ENCODE data around the gene EIF4E3. TPM values are rescaled to one million over a fixed set of nuclear protein-coding genes. Genes with fewer than 3 reads are reported as not detected.

Gene EIF4E3
- total and polyA plus RNA-seq, 2 donors (not counting 1 experiment from before 2014, with no cell fraction given) = 1.8 to 12.8 TPM

- no peaks in the 10 kb centered on the region for H4K20me1 ChIP-seq (ENCODE audit: control insufficient read depth, extremely low read depth, insufficient read depth, low read length)
- no peak overlapping the region for H3K27ac ChIP-seq (ENCODE audit: insufficient read depth, low read length)
- no peaks in the 10 kb centered on the region for H3K36me3 ChIP-seq (ENCODE audit: control insufficient read depth, insufficient read depth, low read length)
- peak; percentile 51 to 72 for DNase-seq (ENCODE audit: low read depth in 2 of 2)
- no peaks in the 10 kb centered on the region for H3K27me3 ChIP-seq (ENCODE audit: control insufficient read depth, insufficient read depth, low read length)
- H3K4me2 ChIP-seq (ENCODE audit: extremely low read depth, insufficient read depth, low read length) = no peak overlapping the region
- H3K9me3 ChIP-seq (ENCODE audit: control insufficient read depth, insufficient read depth, low read depth, low read length) = no peaks in the 10 kb centered on the region
- H3K9ac ChIP-seq (ENCODE audit: insufficient read depth, low read length) = no peak overlapping the region
- no peaks in the 10 kb centered on the region for H3K4me1 ChIP-seq (ENCODE audit: control insufficient read depth, extremely low read depth, insufficient read depth, low read length)
- no peaks in the 10 kb centered on the region for H3K79me2 ChIP-seq (ENCODE audit: control insufficient read depth, insufficient read depth, low read length)
- TF ChIP-seq EZH2 (IDR thresholded peaks at IDR 0.05; ENCODE audit: low read length, missing control alignments) (no peak), CTCF (conservative IDR thresholded peaks at IDR 0.05 in 1 of 2, IDR thresholded peaks at IDR 0.05 in 1 of 2; ENCODE audit: low read depth in 1 of 2, low read length in 2 of 2) (peak; percentile 50 to 60)
- H3K4me3 ChIP-seq (replicated peaks in 1 of 4; ENCODE audit: control extremely low read depth in 1 of 4, insufficient read depth in 1 of 4, low read depth in 3 of 4, low read length in 4 of 4) = no peak overlapping the region
- no peak overlapping the region for H2AFZ ChIP-seq (ENCODE audit: low read length)
These were observed 14.2 kb downstream of the EIF4E3 start for GRCh38 chr3:71710906-71711494.

GRCh38 chr3:71709908-71710511 lies 15.2 kb downstream of the EIF4E3 start:
- TF ChIP-seq CTCF (conservative IDR thresholded peaks at IDR 0.05 in 1 of 2, IDR thresholded peaks at IDR 0.05 in 1 of 2; ENCODE audit: low read depth in 1 of 2, low read length in 2 of 2) (no peak), EZH2 (IDR thresholded peaks at IDR 0.05; ENCODE audit: low read length, missing control alignments) (no peak)
- Histone ChIP-seq H3K4me3 (replicated peaks in 1 of 4; ENCODE audit: control extremely low read depth in 1 of 4, insufficient read depth in 1 of 4, low read depth in 3 of 4, low read length in 4 of 4) (no peak overlapping the region), H2AFZ (ENCODE audit: low read length) (no peak overlapping the region), H3K4me2 (ENCODE audit: extremely low read depth, insufficient read depth, low read length) (no peak overlapping the region), H3K9ac (ENCODE audit: insufficient read depth, low read length) (no peak overlapping the region), H3K4me1 (ENCODE audit: control insufficient read depth, extremely low read depth, insufficient read depth, low read length) (no peaks in the 10 kb centered on the region), H3K79me2 (ENCODE audit: control insufficient read depth, insufficient read depth, low read length) (no peaks in the 10 kb centered on the region), H3K36me3 (ENCODE audit: control insufficient read depth, insufficient read depth, low read length) (no peaks in the 10 kb centered on the region), H3K9me3 (ENCODE audit: control insufficient read depth, insufficient read depth, low read depth, low read length) (no peaks in the 10 kb centered on the region), H3K27ac (ENCODE audit: insufficient read depth, low read length) (no peak overlapping the region), H4K20me1 (ENCODE audit: control insufficient read depth, extremely low read depth, insufficient read depth, low read length) (no peaks in the 10 kb centered on the region), H3K27me3 (ENCODE audit: control insufficient read depth, insufficient read depth, low read length) (no peaks in the 10 kb centered on the region)
- no peak for DNase-seq (ENCODE audit: low read depth in 2 of 2)

- no peak overlapping the region for H2AFZ ChIP-seq (ENCODE audit: low read length)
- H3K4me1 ChIP-seq (ENCODE audit: control insufficient read depth, extremely low read depth, insufficient read depth, low read length) = no peaks in the 10 kb centered on the region
- H3K27ac ChIP-seq (ENCODE audit: insufficient read depth, low read length) = no peak overlapping the region
- no peak overlapping the region for H3K4me2 ChIP-seq (ENCODE audit: extremely low read depth, insufficient read depth, low read length)
- H3K4me3 ChIP-seq (replicated peaks in 1 of 4; ENCODE audit: control extremely low read depth in 1 of 4, insufficient read depth in 1 of 4, low read depth in 3 of 4, low read length in 4 of 4) = no peak overlapping the region
- DNase-seq (ENCODE audit: low read depth in 2 of 2) = no peak
- TF ChIP-seq EZH2 (IDR thresholded peaks at IDR 0.05; ENCODE audit: low read length, missing control alignments) (no peak), CTCF (conservative IDR thresholded peaks at IDR 0.05 in 1 of 2, IDR thresholded peaks at IDR 0.05 in 1 of 2; ENCODE audit: low read depth in 1 of 2, low read length in 2 of 2) (no peak)
- no peaks in the 10 kb centered on the region for H3K9me3 ChIP-seq (ENCODE audit: control insufficient read depth, insufficient read depth, low read depth, low read length)
- no peak overlapping the region for H3K9ac ChIP-seq (ENCODE audit: insufficient read depth, low read length)
- H3K79me2 ChIP-seq (ENCODE audit: control insufficient read depth, insufficient read depth, low read length) = no peaks in the 10 kb centered on the region
- H3K36me3 ChIP-seq (ENCODE audit: control insufficient read depth, insufficient read depth, low read length) = no peaks in the 10 kb centered on the region
- H4K20me1 ChIP-seq (ENCODE audit: control insufficient read depth, extremely low read depth, insufficient read depth, low read length) = no peaks in the 10 kb centered on the region
- H3K27me3 ChIP-seq (ENCODE audit: control insufficient read depth, insufficient read depth, low read length) = no peaks in the 10 kb centered on the region
These were observed 16.6 kb downstream of the EIF4E3 start for GRCh38 chr3:71708476-71709105.
